Mesothelial cell of epicardium (in vitro differentiated cells): ENCODE measurements around the gene YAP1. TPM values are rescaled to one million over a fixed set of nuclear protein-coding genes. Genes with fewer than 3 reads are reported as not detected.

Experiments
- DNase-seq, 2 experiments: peaks; one replicate each; pipeline ENCODE4 v3.0.0; 2021; ENCODE audit warnings: low spot score in 2 of 2; ENCODE audit not compliant: unreplicated experiment in 2 of 2
- H3K27ac Mint-ChIP-seq: 2 replicates; pipeline ENCODE4 v1.8.0; 2021; ENCODE audit warnings: mixed read lengths
- H3K27me3 Mint-ChIP-seq: 2 replicates; pipeline ENCODE4 v1.8.0; 2021; ENCODE audit warnings: low read depth, mixed read lengths
- H3K36me3 Mint-ChIP-seq: 2 replicates; pipeline ENCODE4 v1.8.0; 2021; ENCODE audit warnings: mixed read lengths
- H3K4me1 Mint-ChIP-seq: 2 replicates; pipeline ENCODE4 v1.8.0; 2021; ENCODE audit warnings: mixed read lengths
- H3K4me3 Mint-ChIP-seq: 2 replicates; pipeline ENCODE4 v1.8.0; 2021; ENCODE audit warnings: mild to moderate bottlenecking, moderate library complexity, mixed read lengths
- H3K9me3 Mint-ChIP-seq: 2 replicates; pipeline ENCODE4 v1.8.0; 2021; ENCODE audit warnings: mixed read lengths
- total RNA-seq: library from RNA; stranded (reverse); gene quantifications from 3 replicates; pipeline ENCODE4 v1.2.1, GENCODE V29; 2021
- TF ChIP-seq, protein P1 (sequence below): fragments of 200-600 bp; sonication (generic); IDR thresholded peaks from one replicate; pipeline ENCODE4 v1.5.0; 2021; ENCODE audit warnings: antibody characterized with exemption; ENCODE audit not compliant: unreplicated experiment

YAP1 gene
- total RNA-seq, 1 donor from 2014 or later = 194 TPM

DNA sequence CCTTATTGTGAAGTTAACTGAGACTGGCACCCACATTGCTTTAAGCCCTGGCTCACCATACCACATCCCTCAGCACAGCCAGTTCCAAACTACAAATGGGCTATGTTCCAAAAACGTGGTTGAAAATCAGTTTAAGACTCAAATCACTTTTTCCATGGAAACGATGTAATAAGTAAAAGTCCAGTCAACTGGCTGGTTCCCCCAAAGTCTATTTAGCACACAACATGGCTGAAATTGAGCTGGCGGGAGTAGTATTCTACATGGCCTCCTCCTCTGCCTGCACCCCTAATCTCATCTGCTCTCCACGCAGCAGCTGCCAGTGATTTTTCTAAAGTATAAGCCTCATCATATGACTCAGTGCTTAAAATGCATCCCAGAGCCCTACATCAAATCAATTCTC is 166.1 kb downstream of the YAP1 start:
- TF ChIP-seq, protein P1, sequence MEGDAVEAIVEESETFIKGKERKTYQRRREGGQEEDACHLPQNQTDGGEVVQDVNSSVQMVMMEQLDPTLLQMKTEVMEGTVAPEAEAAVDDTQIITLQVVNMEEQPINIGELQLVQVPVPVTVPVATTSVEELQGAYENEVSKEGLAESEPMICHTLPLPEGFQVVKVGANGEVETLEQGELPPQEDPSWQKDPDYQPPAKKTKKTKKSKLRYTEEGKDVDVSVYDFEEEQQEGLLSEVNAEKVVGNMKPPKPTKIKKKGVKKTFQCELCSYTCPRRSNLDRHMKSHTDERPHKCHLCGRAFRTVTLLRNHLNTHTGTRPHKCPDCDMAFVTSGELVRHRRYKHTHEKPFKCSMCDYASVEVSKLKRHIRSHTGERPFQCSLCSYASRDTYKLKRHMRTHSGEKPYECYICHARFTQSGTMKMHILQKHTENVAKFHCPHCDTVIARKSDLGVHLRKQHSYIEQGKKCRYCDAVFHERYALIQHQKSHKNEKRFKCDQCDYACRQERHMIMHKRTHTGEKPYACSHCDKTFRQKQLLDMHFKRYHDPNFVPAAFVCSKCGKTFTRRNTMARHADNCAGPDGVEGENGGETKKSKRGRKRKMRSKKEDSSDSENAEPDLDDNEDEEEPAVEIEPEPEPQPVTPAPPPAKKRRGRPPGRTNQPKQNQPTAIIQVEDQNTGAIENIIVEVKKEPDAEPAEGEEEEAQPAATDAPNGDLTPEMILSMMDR = no peak
- Mint-ChIP-seq H3K9me3 (peaks cover 4% of the 10 kb centered on the region), H3K4me1 (peaks cover 59% of the 10 kb centered on the region), H3K27me3 (no peaks in the 10 kb centered on the region), H3K4me3 (no peak overlapping the region), H3K36me3 (peaks cover 2% of the 10 kb centered on the region), H3K27ac (peak overlapping the region; percentile 14)
- DNase-seq = no peak

DNA sequence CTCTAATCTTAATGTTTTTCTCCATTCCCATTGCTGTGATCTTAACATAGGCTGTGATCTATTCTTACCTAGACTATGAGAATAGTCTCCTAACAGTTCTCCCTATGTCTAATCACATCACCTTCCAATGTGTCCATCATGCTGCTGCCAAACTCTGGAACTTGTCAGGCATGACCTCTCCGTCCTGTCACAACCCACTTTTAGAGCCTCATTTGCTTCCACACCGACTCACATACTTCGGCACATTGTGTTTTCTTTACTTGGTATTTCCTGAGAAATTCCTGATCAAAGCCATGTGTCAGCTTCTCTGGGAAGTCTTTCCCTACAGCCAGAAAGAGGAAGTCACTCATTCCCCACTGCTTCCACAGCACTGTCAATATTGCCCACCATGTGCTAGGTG is 166.5 kb downstream of the YAP1 start:
- peaks cover 59% of the 10 kb centered on the region for H3K4me1 Mint-ChIP-seq
- TF ChIP-seq, protein P1 = no peak
- no peak overlapping the region for H3K4me3 Mint-ChIP-seq
- H3K36me3 Mint-ChIP-seq = peaks cover 2% of the 10 kb centered on the region
- peaks cover 4% of the 10 kb centered on the region for H3K9me3 Mint-ChIP-seq
- peak overlapping the region; percentile 14 for H3K27ac Mint-ChIP-seq
- DNase-seq = no peak
- H3K27me3 Mint-ChIP-seq = no peaks in the 10 kb centered on the region

DNA sequence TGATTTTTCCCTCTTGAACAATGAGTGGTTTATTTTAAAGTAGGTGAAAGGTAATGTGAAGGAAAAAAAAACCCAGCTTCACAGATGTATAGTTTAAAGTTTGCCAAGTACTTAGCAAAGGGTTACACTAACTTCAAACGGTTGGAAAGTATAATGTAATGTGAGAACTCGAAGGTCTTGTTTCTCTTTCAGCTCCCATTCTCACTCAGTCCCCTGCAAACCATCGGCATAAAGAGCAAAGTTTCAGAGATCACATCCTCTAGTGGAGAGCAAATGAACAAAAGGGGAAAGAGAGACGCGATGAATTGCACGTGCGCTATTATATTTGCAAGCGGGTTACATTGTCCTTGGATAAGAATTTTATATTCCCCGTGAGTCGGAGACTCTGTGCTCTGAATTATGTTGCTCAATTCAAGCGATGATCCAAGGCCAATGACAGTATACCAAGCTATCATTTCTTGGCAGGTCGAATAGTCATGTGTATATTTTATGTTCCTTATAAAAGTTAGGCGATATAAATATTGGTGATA is 169.5 kb downstream of the YAP1 start:
- TF ChIP-seq, protein P1 = no peak
- Mint-ChIP-seq H3K27ac (peak overlapping the region; percentile 85), H3K36me3 (no peaks in the 10 kb centered on the region), H3K9me3 (no peaks in the 10 kb centered on the region), H3K4me1 (peaks cover 41% of the 10 kb centered on the region), H3K4me3 (peak overlapping the region; percentile 30), H3K27me3 (no peaks in the 10 kb centered on the region)
- no peak for DNase-seq

DNA sequence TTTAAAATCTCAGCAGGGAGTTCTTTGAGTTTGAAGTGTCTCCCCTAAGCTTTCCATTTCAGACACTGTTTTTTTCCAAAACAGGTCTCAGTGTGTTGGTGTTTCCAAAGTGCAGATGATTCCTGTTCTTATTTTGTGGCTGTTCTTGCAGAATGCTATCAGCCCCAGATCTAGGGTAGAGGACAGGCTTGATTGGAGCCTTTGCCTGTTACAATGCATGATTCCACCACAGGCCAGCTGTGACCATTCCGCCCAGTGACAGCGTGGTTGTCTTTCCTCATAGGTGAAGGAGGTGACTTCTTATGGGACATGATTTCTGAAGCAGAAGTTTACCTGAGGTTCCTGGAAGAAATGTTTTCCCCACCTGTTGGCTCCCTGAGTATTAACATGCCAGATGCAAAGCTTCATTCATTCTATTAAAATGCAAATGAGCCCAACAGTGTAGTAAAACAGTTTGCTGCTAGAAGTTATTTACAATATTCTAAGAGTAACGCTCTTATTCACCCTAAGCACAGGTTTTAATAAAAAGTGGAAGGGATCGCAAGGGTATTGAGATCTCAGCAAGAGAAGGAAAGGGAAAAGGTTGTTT is 170.1 kb downstream of the YAP1 start:
- DNase-seq = no peak
- TF ChIP-seq, protein P1 = no peak
- peaks cover 40% of the 10 kb centered on the region for H3K4me1 Mint-ChIP-seq
- H3K36me3 Mint-ChIP-seq = no peaks in the 10 kb centered on the region
- no peak overlapping the region for H3K4me3 Mint-ChIP-seq
- H3K9me3 Mint-ChIP-seq = no peaks in the 10 kb centered on the region
- H3K27ac Mint-ChIP-seq = peak overlapping the region; percentile 85
- H3K27me3 Mint-ChIP-seq = no peaks in the 10 kb centered on the region

Other genes starting within 250 kb of the YAP1 start
- gene CEP126, start 195.4 kb upstream of the YAP1 start, total RNA-seq = 3.2 to 3.6 TPM (median 3.4 TPM) in 3 replicates
- gene ANGPTL5, start 193.9 kb upstream of the YAP1 start, total RNA-seq = not detected in 3 replicates
- 2.3 to 3.3 TPM (median 2.9 TPM) in 3 replicates for gene CFAP300, start 63.0 kb upstream of the YAP1 start, total RNA-seq
- 1.4 to 2.2 TPM (median 1.8 TPM) in 3 replicates for gene BIRC3, start 207.0 kb downstream of the YAP1 start, total RNA-seq
- 39.8 to 42.8 TPM (median 42.7 TPM) in 3 replicates for gene BIRC2, start 236.8 kb downstream of the YAP1 start, total RNA-seq